Sigmoid colon (tissue), 7 donors: ENCODE results near the gene ARL4A. TPM values are rescaled to one million over a fixed set of nuclear protein-coding genes. Genes with fewer than 3 reads are reported as not detected.

Experiments used
- DNase-seq: peaks from one replicate; pipeline ENCODE4 v3.0.0-alpha.2; 2019
- H3K27ac ChIP-seq, 4 donors: fragments of 200-600 bp; sonication (generic); one replicate each; pipeline ENCODE4 v1.5.1; 2016 to 2019; ENCODE audit warnings: mild to moderate bottlenecking in 1 of 4
- H3K27me3 ChIP-seq, 3 donors: fragments of 200-600 bp; sonication (generic); one replicate each; pipeline ENCODE4 v1.5.1; 2019; ENCODE audit warnings: mild to moderate bottlenecking in 1 of 3
- H3K36me3 ChIP-seq, 4 donors: fragments of 200-600 bp; sonication (generic); one replicate each; pipeline ENCODE4 v1.5.1; 2016 to 2019
- H3K4me1 ChIP-seq, 4 donors: fragments of 200-600 bp; sonication (generic); one replicate each; pipeline ENCODE4 v1.5.1; 2017 to 2019
- H3K4me3 ChIP-seq, 4 donors: fragments of 200-600 bp; sonication (generic); one replicate each; pipeline ENCODE4 v1.5.1; 2017 to 2019; ENCODE audit warnings: mild to moderate bottlenecking in 2 of 4, moderate library complexity in 1 of 4
- H3K9me3 ChIP-seq, 4 donors: fragments of 200-600 bp in 3 of 4; sonication (generic) in 3 of 4; one replicate each; pipeline versions ENCODE4 v1.5.1 to v1.6.1; 2013 to 2019
- EP300 ChIP-seq, 4 donors: sonication (generic); formaldehyde crosslinking; IDR thresholded peaks; one replicate each; pipeline ENCODE4 v1.6.1; 2017; ENCODE audit warnings: antibody characterized with exemption in 4 of 4
- POLR2A ChIP-seq, 2 donors: fragments of 450-650 bp; IDR thresholded peaks; one replicate each; pipeline ENCODE4 v1.6.1; 2016; ENCODE audit warnings: antibody characterized with exemption in 2 of 2, mild to moderate bottlenecking in 2 of 2, moderate library complexity in 2 of 2
- POLR2AphosphoS5 ChIP-seq, 4 donors: sonication (generic); formaldehyde crosslinking; IDR thresholded peaks; one replicate each; pipeline ENCODE4 v1.6.1; 2017; ENCODE audit warnings: antibody characterized with exemption in 4 of 4
- WGBS, 2 donors: extraction: QIAGEN DNeasy Blood & Tissue Kit; methylation state at CpG; one replicate each; pipeline ENCODE4 v1.1.7; 2013; 5-methylcytosine and 5-hydroxymethylcytosine counted together
- intact Hi-C: fragments of 100-400 bp; cut with DNase I; formaldehyde crosslinking; loops from one replicate; pipeline ENCODE4 v1.15.1; 2023
- polyA plus RNA-seq, 3 donors: library from polyadenylated mRNA; stranded (reverse); fragments of 200-250 nt; gene quantifications; one replicate each; pipeline ENCODE4 v1.2.3, GENCODE V29; 2013
- total RNA-seq, 4 donors: library from RNA; depleted of rRNA; stranded (reverse); fragments of >200 nt; gene quantifications; one replicate each; pipeline ENCODE4 v1.1.0, GENCODE V29; 2016
- TF ChIP-seq, protein P1 (sequence below), 4 experiments: fragments of 450-650 bp in 3 of 4; fragments of 200-600 bp in 1 of 4; IDR thresholded peaks; one replicate each; pipeline ENCODE4 v1.5.1; 2016 to 2019; ENCODE audit warnings: antibody characterized with exemption in 4 of 4, mild to moderate bottlenecking in 3 of 4, moderate library complexity in 2 of 4
- donor health status: healthy with polysubstance abuse.
- donor health status: Bipolar disorder and iron deficiency.
- donor health status: healthy.

The ARL4A gene
- total and polyA plus RNA-seq, 7 donors: 33.2 to 124 (median 42.8) TPM

DNA sequence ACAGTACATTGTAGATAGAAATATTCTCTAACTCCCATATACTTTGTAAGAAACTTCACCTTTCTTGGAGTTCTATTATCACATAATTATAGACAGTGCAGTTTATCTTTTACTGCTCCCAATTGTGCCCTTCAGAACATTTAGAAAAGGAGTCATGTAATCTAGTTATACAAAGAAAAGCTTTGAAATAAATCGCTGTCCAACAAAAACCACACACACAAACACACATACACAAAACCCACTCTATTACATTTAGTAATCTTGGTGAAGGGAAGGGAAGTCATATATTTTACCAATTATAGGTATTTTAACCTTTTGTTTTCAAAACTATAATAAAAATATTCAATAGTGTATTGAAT lies 26.9 kb downstream of the ARL4A start:
- Histone ChIP-seq H3K4me1 (peaks cover 0 to 10% (median 7%) of the 10 kb centered on the region in 4 donors), H3K36me3 (no peaks in the 10 kb centered on the region), H3K27ac (no peak overlapping the region), H3K27me3 (no peaks in the 10 kb centered on the region), H3K9me3 (no peaks in the 10 kb centered on the region), H3K4me3 (no peak overlapping the region)
- TF ChIP-seq POLR2AphosphoS5 (IDR thresholded peaks at IDR 0.05) (no peak), POLR2A (IDR thresholded peaks at IDR 0.05) (no peak), EP300 (IDR thresholded peaks at IDR 0.05) (no peak)
- TF ChIP-seq, protein P1, sequence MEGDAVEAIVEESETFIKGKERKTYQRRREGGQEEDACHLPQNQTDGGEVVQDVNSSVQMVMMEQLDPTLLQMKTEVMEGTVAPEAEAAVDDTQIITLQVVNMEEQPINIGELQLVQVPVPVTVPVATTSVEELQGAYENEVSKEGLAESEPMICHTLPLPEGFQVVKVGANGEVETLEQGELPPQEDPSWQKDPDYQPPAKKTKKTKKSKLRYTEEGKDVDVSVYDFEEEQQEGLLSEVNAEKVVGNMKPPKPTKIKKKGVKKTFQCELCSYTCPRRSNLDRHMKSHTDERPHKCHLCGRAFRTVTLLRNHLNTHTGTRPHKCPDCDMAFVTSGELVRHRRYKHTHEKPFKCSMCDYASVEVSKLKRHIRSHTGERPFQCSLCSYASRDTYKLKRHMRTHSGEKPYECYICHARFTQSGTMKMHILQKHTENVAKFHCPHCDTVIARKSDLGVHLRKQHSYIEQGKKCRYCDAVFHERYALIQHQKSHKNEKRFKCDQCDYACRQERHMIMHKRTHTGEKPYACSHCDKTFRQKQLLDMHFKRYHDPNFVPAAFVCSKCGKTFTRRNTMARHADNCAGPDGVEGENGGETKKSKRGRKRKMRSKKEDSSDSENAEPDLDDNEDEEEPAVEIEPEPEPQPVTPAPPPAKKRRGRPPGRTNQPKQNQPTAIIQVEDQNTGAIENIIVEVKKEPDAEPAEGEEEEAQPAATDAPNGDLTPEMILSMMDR (IDR thresholded peaks at IDR 0.05): no peak
- intact Hi-C loops: no loop called here
- DNase-seq: no peak
- 38 to 69% methylated on average over 1 of the region's 1 CpG for whole genome bisulfite sequencing, 2 donors

DNA sequence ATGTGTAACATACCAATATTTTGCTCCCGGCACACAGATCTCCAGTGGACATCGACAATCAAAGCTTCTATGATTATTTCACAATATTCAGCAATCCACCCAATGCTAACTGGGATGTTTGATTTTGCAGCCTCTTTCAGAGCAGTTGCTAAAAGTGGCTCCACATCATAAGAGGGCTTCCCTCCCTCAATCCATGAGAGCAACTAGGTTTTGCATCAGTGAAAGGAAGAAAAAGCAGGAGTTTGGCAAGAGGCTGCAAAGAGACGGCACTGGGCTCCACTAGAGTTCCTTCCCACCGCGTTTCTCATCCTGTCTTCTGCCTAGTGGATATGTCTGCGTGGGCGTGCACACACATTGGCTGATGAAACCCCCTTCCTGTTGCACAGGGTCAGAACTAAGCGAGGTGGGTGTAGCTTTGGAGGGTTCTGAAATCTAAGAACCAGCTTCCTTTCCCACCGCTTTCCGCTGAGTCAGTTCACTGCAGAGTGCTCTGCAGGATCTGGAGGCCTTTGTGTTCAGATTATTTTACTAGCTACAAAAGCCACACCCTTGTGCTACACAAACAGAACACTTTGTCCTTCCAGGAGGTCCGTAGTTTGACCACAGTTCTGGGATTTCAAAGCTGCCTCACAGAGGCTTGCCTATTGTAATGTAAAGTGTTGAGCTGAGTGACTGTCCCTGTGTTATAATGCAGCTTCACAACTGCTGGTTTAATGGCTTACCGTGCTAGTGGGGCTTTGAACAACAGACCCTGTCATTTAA lies 28.1 kb downstream of the ARL4A start:
- Histone ChIP-seq H3K36me3 (no peaks in the 10 kb centered on the region), H3K27me3 (no peaks in the 10 kb centered on the region), H3K9me3 (no peaks in the 10 kb centered on the region), H3K27ac (peak overlapping the region; percentile 43 to 78 (median 60)), H3K4me1 (peaks cover 0 to 16% (median 11%) of the 10 kb centered on the region in 4 donors), H3K4me3 (peak overlapping the region in 1 of 4 donors; percentile 9)
- peak; percentile 78 for DNase-seq
- intact Hi-C loops: no loop called here
- TF ChIP-seq, protein P1 (IDR thresholded peaks at IDR 0.05): no peak
- TF ChIP-seq EP300 (IDR thresholded peaks at IDR 0.05): peak in 1 of 4 donors; percentile 78
- TF ChIP-seq POLR2AphosphoS5 (IDR thresholded peaks at IDR 0.05): peak in 3 of 4 donors; percentile 54 to 57 (median 54)
- no peak for TF ChIP-seq POLR2A (IDR thresholded peaks at IDR 0.05)
- 5 to 30% methylated on average over 12 of the region's 12 CpGs for WGBS, 2 donors

DNA sequence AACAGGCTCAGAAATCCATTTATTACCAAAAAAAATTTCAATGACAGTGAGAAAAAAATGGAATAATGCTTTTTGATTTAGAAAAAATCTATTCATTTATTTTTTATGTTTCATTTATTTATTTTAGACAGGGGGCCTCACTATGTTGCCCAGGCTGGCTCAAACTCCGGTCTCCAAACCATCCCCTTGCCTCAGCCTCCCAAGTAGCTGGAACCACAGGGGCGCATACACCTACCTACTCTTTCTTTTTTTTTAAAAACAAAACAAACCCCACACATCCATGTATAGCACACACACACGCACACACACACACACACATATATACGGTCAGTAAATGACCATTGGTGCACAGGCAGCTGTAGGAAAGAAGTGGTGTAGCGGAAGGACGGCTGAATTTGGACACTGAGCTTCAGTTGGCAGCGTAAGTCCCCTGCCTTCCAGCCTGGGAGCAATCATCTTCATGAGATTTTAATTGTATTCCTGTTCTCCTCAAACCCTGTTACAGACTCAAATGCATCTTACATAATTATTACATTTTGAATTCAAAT lies 28.8 kb downstream of the ARL4A start:
- intact Hi-C loops: no loop called here
- Histone ChIP-seq H3K9me3 (no peaks in the 10 kb centered on the region), H3K4me1 (peaks cover 0 to 16% (median 11%) of the 10 kb centered on the region in 4 donors), H3K27me3 (no peaks in the 10 kb centered on the region), H3K27ac (peak overlapping the region; percentile 43 to 78 (median 60)), H3K36me3 (no peaks in the 10 kb centered on the region), H3K4me3 (no peak overlapping the region)
- TF ChIP-seq EP300 (IDR thresholded peaks at IDR 0.05) (no peak), POLR2A (IDR thresholded peaks at IDR 0.05) (no peak), POLR2AphosphoS5 (IDR thresholded peaks at IDR 0.05) (no peak)
- TF ChIP-seq, protein P1 (IDR thresholded peaks at IDR 0.05): no peak
- DNase-seq: no peak
- 73 to 83% methylated on average over 7 of the region's 7 CpGs for WGBS, 2 donors

DNA sequence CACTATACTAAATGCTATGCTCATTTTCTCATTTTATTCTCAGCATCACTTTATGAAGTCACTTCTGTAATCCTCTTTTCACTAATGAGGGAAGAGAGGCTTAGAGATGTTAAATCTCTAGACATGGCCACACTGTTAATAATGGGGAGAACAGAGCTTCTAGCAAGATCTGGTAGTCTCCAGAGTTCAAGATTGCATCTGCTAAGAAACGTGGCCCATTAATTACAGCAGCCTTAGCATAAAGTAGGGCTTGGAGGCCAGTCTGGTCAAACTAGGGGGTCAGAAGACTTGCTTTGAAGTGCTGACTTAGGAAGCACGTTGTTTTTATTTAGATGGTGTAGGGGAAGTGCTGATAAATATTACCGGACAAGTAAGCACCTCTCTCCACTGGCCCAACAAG lies 29.3 kb downstream of the ARL4A start:
- H3K4me1 ChIP-seq: peaks cover 0 to 16% (median 11%) of the 10 kb centered on the region in 4 donors
- intact Hi-C loops: no loop called here
- no peaks in the 10 kb centered on the region for H3K9me3 ChIP-seq
- H3K4me3 ChIP-seq: no peak overlapping the region
- H3K27me3 ChIP-seq: no peaks in the 10 kb centered on the region
- no peak for DNase-seq
- TF ChIP-seq POLR2A (IDR thresholded peaks at IDR 0.05): no peak
- no peak for TF ChIP-seq EP300 (IDR thresholded peaks at IDR 0.05)
- TF ChIP-seq POLR2AphosphoS5 (IDR thresholded peaks at IDR 0.05): no peak
- TF ChIP-seq, protein P1 (IDR thresholded peaks at IDR 0.05): no peak
- WGBS, 2 donors: 85 to 87% methylated on average over 3 of the region's 3 CpGs
- H3K27ac ChIP-seq: peak overlapping the region; percentile 43 to 78 (median 60)
- no peaks in the 10 kb centered on the region for H3K36me3 ChIP-seq
